CD8-positive, alpha-beta memory T cell (primary cell): ENCODE results near the gene OPN4. TPM values are rescaled to one million over a fixed set of nuclear protein-coding genes. Genes with fewer than 3 reads are reported as not detected.

Experiments used
- CTCF ChIA-PET: fragments of 350-600 bp; sonication (Branson Sonifier 250); formaldehyde crosslinking; loops from one replicate; lab custom pipeline; 2021; ENCODE audit warnings: antibody characterized with exemption; lab: Charles Lee
- POLR2A ChIA-PET: fragments of 350-600 bp; sonication (Branson Sonifier 250); formaldehyde crosslinking; loops from one replicate; lab custom pipeline; 2021; ENCODE audit warnings: antibody characterized with exemption; lab: Charles Lee
- DNase-seq, 5 donors: peaks; one replicate each; pipeline versions ENCODE4 v3.0.0 to v3.0.0-alpha.2; 2020 to 2022; ENCODE audit warnings: mixed read lengths in 1 of 5
- H3K27ac ChIP-seq: one replicate; pipeline ENCODE4 v1.7.0; 2013; ENCODE audit warnings: low read depth, mild to moderate bottlenecking, low read length, moderate library complexity
- H3K27me3 ChIP-seq: 2 replicates; pipeline ENCODE4 v1.7.0; 2013; ENCODE audit warnings: low read length, mild to moderate bottlenecking; ENCODE audit not compliant: insufficient read depth, poor library complexity, severe bottlenecking
- H3K36me3 ChIP-seq: 2 replicates; pipeline ENCODE4 v1.7.0; 2013; ENCODE audit warnings: mild to moderate bottlenecking, low read length, moderate library complexity; ENCODE audit not compliant: insufficient read depth
- H3K4me1 ChIP-seq: 2 replicates; pipeline ENCODE4 v1.7.0; 2013; ENCODE audit warnings: mild to moderate bottlenecking, low read length, moderate library complexity; ENCODE audit not compliant: insufficient read depth
- H3K4me3 ChIP-seq: 2 replicates; pipeline ENCODE4 v1.7.0; 2013; ENCODE audit warnings: mild to moderate bottlenecking, low read length
- H3K9me3 ChIP-seq: 2 replicates; pipeline ENCODE4 v1.7.0; 2013; ENCODE audit warnings: mild to moderate bottlenecking, low read length
- H3K27ac Mint-ChIP-seq, 8 donors: one replicate each; pipeline ENCODE4 v1.8.0; 2020 to 2021; ENCODE audit warnings: mixed read lengths in 8 of 8, mild to moderate bottlenecking in 6 of 8, inconsistent platforms in 3 of 8, moderate library complexity in 3 of 8
- H3K27me3 Mint-ChIP-seq, 2 donors: one replicate each; pipeline ENCODE4 v1.8.0; 2020 to 2021; ENCODE audit warnings: mixed read lengths in 2 of 2, mild to moderate bottlenecking in 1 of 2, moderate library complexity in 1 of 2
- H3K36me3 Mint-ChIP-seq, 3 donors: one replicate each; pipeline ENCODE4 v1.8.0; 2020 to 2021; ENCODE audit warnings: mixed read lengths in 3 of 3, inconsistent platforms in 1 of 3, mild to moderate bottlenecking in 1 of 3
- H3K4me1 Mint-ChIP-seq, 3 donors: one replicate each; pipeline ENCODE4 v1.8.0; 2020 to 2021; ENCODE audit warnings: mixed read lengths in 3 of 3, inconsistent platforms in 1 of 3, mild to moderate bottlenecking in 1 of 3
- H3K4me3 Mint-ChIP-seq, 7 donors: one replicate each; pipeline ENCODE4 v1.8.0; 2020 to 2021; ENCODE audit warnings: mixed read lengths in 7 of 7, mild to moderate bottlenecking in 6 of 7, moderate library complexity in 4 of 7, inconsistent platforms in 2 of 7
- H3K9me3 Mint-ChIP-seq, 5 donors: one replicate each; pipeline ENCODE4 v1.8.0; 2020 to 2022; ENCODE audit warnings: mixed read lengths in 5 of 5, mild to moderate bottlenecking in 3 of 5, moderate library complexity in 2 of 5, inconsistent platforms in 1 of 5
- polyA plus RNA-seq: library from polyadenylated mRNA; unstranded; fragments of 300-500 nt; fragmentation: Illumina TruSeq; gene quantifications from one replicate; pipeline ENCODE4 v1.2.3, GENCODE V29; 2021
- total RNA-seq, 2 experiments: library from RNA; stranded (reverse); gene quantifications; one replicate each; pipeline ENCODE4 v1.2.3, GENCODE V29; 2021

OPN4 gene
- total and polyA plus RNA-seq, 3 experiments from 2014 or later: not detected

- POLR2A ChIA-PET: no interaction called here
- H3K27ac Mint-ChIP-seq: peak overlapping the region in 1 of 8 donors; percentile 14
- CTCF ChIA-PET: no interaction called here
Measured at GRCh38 chr10:86655596-86655995, 1.2 kb downstream of the OPN4 start.

GRCh38 chr10:86657011-86657395 is 2.7 kb downstream of the OPN4 start:
- Mint-ChIP-seq H3K27me3 (peaks cover 0 to 5% of the 10 kb centered on the region in 2 donors), H3K27ac (peak overlapping the region in 1 of 8 donors; percentile 86), H3K36me3 (no peaks in the 10 kb centered on the region), H3K4me3 (no peak overlapping the region), H3K4me1 (no peaks in the 10 kb centered on the region), H3K9me3 (no peaks in the 10 kb centered on the region)
- no peaks in the 10 kb centered on the region for H3K9me3 ChIP-seq
- H3K27ac ChIP-seq: no peak overlapping the region
- H3K27me3 ChIP-seq: no peaks in the 10 kb centered on the region
- H3K4me3 ChIP-seq: no peak overlapping the region
- DNase-seq: peak in 1 of 5 donors; percentile 26
- POLR2A ChIA-PET: no interaction called here
- H3K4me1 ChIP-seq: no peaks in the 10 kb centered on the region
- CTCF ChIA-PET: no interaction called here
- no peaks in the 10 kb centered on the region for H3K36me3 ChIP-seq

More at GRCh38 chr10:86655596-86655995, 1.2 kb downstream of the OPN4 start:
- Mint-ChIP-seq H3K9me3 (no peaks in the 10 kb centered on the region), H3K36me3 (no peaks in the 10 kb centered on the region), H3K27me3 (peaks cover 0 to 5% of the 10 kb centered on the region in 2 donors), H3K4me3 (no peak overlapping the region), H3K4me1 (no peaks in the 10 kb centered on the region)
- Histone ChIP-seq H3K27ac (no peak overlapping the region), H3K36me3 (no peaks in the 10 kb centered on the region), H3K9me3 (no peaks in the 10 kb centered on the region), H3K4me1 (no peaks in the 10 kb centered on the region), H3K27me3 (no peaks in the 10 kb centered on the region), H3K4me3 (no peak overlapping the region)
- peak in 1 of 5 donors; percentile 13 for DNase-seq

DNA sequence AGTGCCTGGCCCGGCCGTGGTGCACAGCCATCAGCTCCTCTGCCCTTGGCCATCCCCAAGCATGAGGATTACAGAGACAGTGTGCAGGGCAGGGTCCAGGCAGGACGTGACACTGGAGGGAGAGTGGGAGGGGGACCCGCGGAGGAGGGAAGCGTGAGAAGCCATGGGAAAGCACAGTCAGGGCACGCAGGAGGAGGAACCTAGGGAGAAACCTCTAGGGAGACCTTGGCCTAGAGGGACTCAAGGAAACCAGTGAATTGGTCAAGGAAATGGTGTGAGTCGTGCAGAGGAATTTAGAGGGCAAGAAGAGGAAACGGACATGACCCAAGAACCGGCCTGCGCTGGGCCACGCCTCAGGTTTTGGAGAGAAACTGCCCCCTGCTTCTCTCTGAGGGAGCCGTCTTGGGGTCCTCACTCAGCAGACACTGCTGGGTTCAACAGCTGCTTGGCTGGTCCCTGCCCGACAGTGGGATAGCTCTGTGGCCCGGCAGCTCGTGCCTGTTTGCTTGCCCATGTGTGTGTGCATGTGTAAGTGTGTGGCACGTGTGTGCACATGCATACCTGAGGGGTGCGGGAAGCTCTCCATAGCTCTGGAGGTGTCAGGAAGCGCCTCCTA is 3.2 kb downstream of the OPN4 start:
- Mint-ChIP-seq H3K27me3 (peaks cover 0 to 5% of the 10 kb centered on the region in 2 donors), H3K36me3 (no peaks in the 10 kb centered on the region), H3K9me3 (no peaks in the 10 kb centered on the region), H3K27ac (peak overlapping the region in 1 of 8 donors; percentile 86), H3K4me1 (no peaks in the 10 kb centered on the region), H3K4me3 (no peak overlapping the region)
- Histone ChIP-seq H3K9me3 (no peaks in the 10 kb centered on the region), H3K4me1 (no peaks in the 10 kb centered on the region), H3K27ac (no peak overlapping the region), H3K36me3 (no peaks in the 10 kb centered on the region), H3K4me3 (no peak overlapping the region), H3K27me3 (no peaks in the 10 kb centered on the region)
- peak in 1 of 5 donors; percentile 36 for DNase-seq
- ChIA-PET CTCF (no interaction called here), POLR2A (no interaction called here)

DNA sequence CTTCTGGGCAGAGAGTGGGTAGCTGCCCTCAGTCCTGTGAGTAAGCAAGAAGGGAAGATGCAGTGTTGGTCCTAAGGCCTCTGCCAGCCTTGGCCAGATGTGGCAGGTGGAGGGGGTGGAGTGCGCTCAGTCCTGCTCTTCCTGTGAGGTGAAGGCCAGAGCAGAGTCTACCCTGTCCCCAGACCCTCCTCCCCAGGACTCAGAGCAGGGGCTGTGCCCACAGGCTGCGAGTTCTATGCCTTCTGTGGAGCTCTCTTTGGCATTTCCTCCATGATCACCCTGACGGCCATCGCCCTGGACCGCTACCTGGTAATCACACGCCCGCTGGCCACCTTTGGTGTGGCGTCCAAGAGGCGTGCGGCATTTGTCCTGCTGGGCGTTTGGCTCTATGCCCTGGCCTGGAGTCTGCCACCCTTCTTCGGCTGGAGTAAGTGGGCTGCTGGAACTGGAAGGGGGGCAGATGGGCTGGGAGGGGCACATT is 4.0 kb downstream of the OPN4 start:
- CTCF ChIA-PET: no interaction called here
- Mint-ChIP-seq H3K27ac (no peak overlapping the region), H3K4me3 (no peak overlapping the region), H3K36me3 (no peaks in the 10 kb centered on the region), H3K27me3 (peaks cover 0 to 5% of the 10 kb centered on the region in 2 donors), H3K9me3 (no peaks in the 10 kb centered on the region), H3K4me1 (no peaks in the 10 kb centered on the region)
- no peaks in the 10 kb centered on the region for H3K9me3 ChIP-seq
- H3K4me3 ChIP-seq: no peak overlapping the region
- H3K27me3 ChIP-seq: no peaks in the 10 kb centered on the region
- H3K36me3 ChIP-seq: no peaks in the 10 kb centered on the region
- H3K27ac ChIP-seq: no peak overlapping the region
- peak in 1 of 5 donors; percentile 36 for DNase-seq
- POLR2A ChIA-PET: no interaction called here
- H3K4me1 ChIP-seq: no peaks in the 10 kb centered on the region

GRCh38 chr10:86658751-86659150 is 4.4 kb downstream of the OPN4 start:
- POLR2A ChIA-PET: no interaction called here
- Histone ChIP-seq H3K27me3 (no peaks in the 10 kb centered on the region), H3K4me1 (no peaks in the 10 kb centered on the region), H3K36me3 (no peaks in the 10 kb centered on the region), H3K9me3 (no peaks in the 10 kb centered on the region), H3K27ac (no peak overlapping the region), H3K4me3 (no peak overlapping the region)
- peak overlapping the region in 1 of 8 donors; percentile 58 for H3K27ac Mint-ChIP-seq
- no peaks in the 10 kb centered on the region for H3K4me1 Mint-ChIP-seq
- peaks cover 0 to 5% of the 10 kb centered on the region in 2 donors for H3K27me3 Mint-ChIP-seq
- peak in 1 of 5 donors; percentile 19 for DNase-seq
- H3K36me3 Mint-ChIP-seq: no peaks in the 10 kb centered on the region
- no peak overlapping the region for H3K4me3 Mint-ChIP-seq
- H3K9me3 Mint-ChIP-seq: no peaks in the 10 kb centered on the region
- CTCF ChIA-PET: no interaction called here

- no peaks in the 10 kb centered on the region for H3K9me3 ChIP-seq
- Mint-ChIP-seq H3K36me3 (no peaks in the 10 kb centered on the region), H3K9me3 (no peaks in the 10 kb centered on the region), H3K4me1 (no peaks in the 10 kb centered on the region), H3K4me3 (no peak overlapping the region), H3K27ac (no peak overlapping the region), H3K27me3 (peaks cover 1 to 5% of the 10 kb centered on the region in 2 donors)
- DNase-seq: peak in 1 of 5 donors; percentile 38
- POLR2A ChIA-PET: no interaction called here
- no peak overlapping the region for H3K27ac ChIP-seq
- no peaks in the 10 kb centered on the region for H3K36me3 ChIP-seq
- no peaks in the 10 kb centered on the region for H3K27me3 ChIP-seq
- CTCF ChIA-PET: no interaction called here
- H3K4me3 ChIP-seq: no peak overlapping the region
- H3K4me1 ChIP-seq: no peaks in the 10 kb centered on the region
Measured at GRCh38 chr10:86659161-86659691, 4.9 kb downstream of the OPN4 start.

- H3K36me3 Mint-ChIP-seq: no peaks in the 10 kb centered on the region
- Histone ChIP-seq H3K27ac (no peak overlapping the region), H3K27me3 (no peaks in the 10 kb centered on the region), H3K4me1 (no peaks in the 10 kb centered on the region), H3K4me3 (no peak overlapping the region), H3K9me3 (no peaks in the 10 kb centered on the region), H3K36me3 (no peaks in the 10 kb centered on the region)
- H3K4me1 Mint-ChIP-seq: no peaks in the 10 kb centered on the region
- peak in 1 of 5 donors; percentile 41 for DNase-seq
- H3K27ac Mint-ChIP-seq: no peak overlapping the region
- no peaks in the 10 kb centered on the region for H3K9me3 Mint-ChIP-seq
- H3K27me3 Mint-ChIP-seq: peaks cover 1 to 5% of the 10 kb centered on the region in 2 donors
- ChIA-PET CTCF (no interaction called here), POLR2A (no interaction called here)
- no peak overlapping the region for H3K4me3 Mint-ChIP-seq
Measured at GRCh38 chr10:86659721-86660453, 5.5 kb downstream of the OPN4 start.
